NB4 (cell line): ENCODE data around the gene ZFHX3.

Experiments used
- CTCF ChIP-seq: IDR thresholded peaks from one replicate; pipeline ENCODE4 v1.5.1; 2012; ENCODE audit warnings: low read depth, low read length
- POLR2A ChIP-seq: IDR thresholded peaks from 2 replicates; pipeline ENCODE4 v1.6.1; 2011; ENCODE audit warnings: mild to moderate bottlenecking; ENCODE audit not compliant: insufficient read length; ENCODE audit errors: extremely low read depth

GRCh38 chr16:73036074-73036826, 11.7 kb downstream of the ZFHX3 start:
- no peak for TF ChIP-seq CTCF
- no peak for TF ChIP-seq POLR2A
